GM21717 (cell line): ENCODE results near the gene CC2D1B.

Source experiments
- ATAC-seq: cut with Tn5 transposase; IDR thresholded peaks from one replicate; pipeline ENCODE4 v1.9.1; 2021; ENCODE audit warnings: mild to moderate bottlenecking, moderate library complexity; ENCODE audit not compliant: unreplicated experiment

Gene CC2D1B

GRCh38 chr1:52306227-52307006 lies 59.6 kb downstream of the CC2D1B start:
- no peak for ATAC-seq

GRCh38 chr1:52305417-52306226 lies 60.4 kb downstream of the CC2D1B start:
- ATAC-seq, result no peak
